HG03469 (cell line): ENCODE measurements around the gene GALM.
A peak's percentile ranks its signal among the peaks of the same experiment; 100 is the strongest.
"Not testable (repeated sequence)": the region's sequence is repeated elsewhere in the genome, so short reads cannot be mapped to it uniquely, and the experiment has no call there.

ENCODE experiments used
- ATAC-seq: cut with Tn5 transposase; IDR thresholded peaks from one replicate; pipeline ENCODE4 v1.9.1; 2021; ENCODE audit warnings: mild to moderate bottlenecking, moderate library complexity, moderate number of reproducible peaks; ENCODE audit not compliant: unreplicated experiment

The GALM gene

GRCh38 chr2:38737000-38737698 lies 71.2 kb downstream of the GALM start:
- not testable (repeated sequence) for ATAC-seq

- no peak for ATAC-seq
Measured at GRCh38 chr2:38737925-38738324, 72.0 kb downstream of the GALM start.

GRCh38 chr2:38739524-38739923 lies 73.6 kb downstream of the GALM start:
- no peak for ATAC-seq

GRCh38 chr2:38740851-38741731 lies 75.2 kb downstream of the GALM start:
- no peak for ATAC-seq

- ATAC-seq, result no peak
Measured at GRCh38 chr2:38742797-38743559, 77.1 kb downstream of the GALM start.

- ATAC-seq, result no peak
Measured at GRCh38 chr2:38743672-38744398, 77.9 kb downstream of the GALM start.

- ATAC-seq, result no peak
Measured at GRCh38 chr2:38744399-38744780, 78.5 kb downstream of the GALM start.

GRCh38 chr2:38745267-38745666 lies 79.4 kb downstream of the GALM start:
- no peak for ATAC-seq

GRCh38 chr2:38747007-38747424 lies 81.1 kb downstream of the GALM start:
- no peak for ATAC-seq

GRCh38 chr2:38747819-38748218 lies 81.9 kb downstream of the GALM start:
- no peak for ATAC-seq

GRCh38 chr2:38748391-38748790 lies 82.5 kb downstream of the GALM start:
- no peak for ATAC-seq

- no peak for ATAC-seq
Measured at GRCh38 chr2:38748943-38749804, 83.3 kb downstream of the GALM start.

- no peak for ATAC-seq
Measured at GRCh38 chr2:38750011-38750890, 84.3 kb downstream of the GALM start.

GRCh38 chr2:38750891-38751595 lies 85.1 kb downstream of the GALM start, which contains the start of gene SRSF7:
Gene SRSF7, minus strand, starts transcription at chr2:38751361. Its CDS starts 105 bp downstream, at chr2:38751256.
- ATAC-seq, result peak; percentile 64

- no peak for ATAC-seq
Measured at GRCh38 chr2:38751596-38752410, 85.9 kb downstream of the GALM start.

- ATAC-seq, result no peak
Measured at GRCh38 chr2:38754049-38754448, 88.1 kb downstream of the GALM start.

GRCh38 chr2:38754506-38754905 lies 88.6 kb downstream of the GALM start:
- no peak for ATAC-seq
